Iris pigment epithelial cell (primary cell): ENCODE data around the gene LTF.
"Not testable (repeated sequence)": the region's sequence is repeated elsewhere in the genome, so short reads cannot be mapped to it uniquely, and the experiment has no call there.

Experiments
- DNase-seq: peaks from one replicate; pipeline ENCODE4 v3.0.0-alpha.2; 2011; ENCODE audit warnings: low read depth

Gene LTF

DNA sequence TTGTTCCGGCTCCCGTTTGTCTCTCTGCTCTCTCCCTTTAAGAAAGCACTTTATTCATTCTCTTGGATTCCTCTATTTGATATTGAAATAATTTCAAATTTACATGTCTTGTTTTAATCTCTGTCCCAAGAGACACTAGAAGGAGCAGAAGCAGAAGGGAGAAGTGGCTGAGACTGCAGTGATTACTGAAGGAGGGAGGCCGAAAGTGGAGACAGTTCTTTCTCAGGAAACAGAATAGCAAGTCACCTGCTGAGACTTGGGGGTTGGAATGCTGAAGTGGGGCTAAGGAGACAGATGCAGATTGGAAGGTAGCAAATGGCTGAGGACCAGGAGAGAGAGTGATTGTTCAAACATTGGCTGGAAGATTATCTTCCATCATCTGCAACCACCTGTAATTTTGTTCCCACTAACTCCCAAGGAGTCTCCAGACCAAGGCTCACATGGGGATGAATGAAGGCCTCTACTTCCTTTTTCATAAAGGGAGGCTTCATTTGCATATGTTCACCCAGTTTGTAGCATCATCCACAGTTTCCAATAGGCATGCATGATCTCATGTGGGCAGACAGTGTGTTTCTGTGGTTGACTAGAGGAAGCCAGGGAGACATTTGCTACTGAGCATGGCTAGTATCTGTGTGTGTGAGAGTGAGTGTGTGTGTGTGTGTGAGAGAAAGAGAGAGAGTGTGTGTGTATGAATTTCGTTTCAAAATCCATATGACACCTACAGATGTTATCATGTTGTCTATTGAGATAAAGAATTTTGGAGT is 24.0 kb downstream of the LTF start:
- DNase-seq: no peak

DNA sequence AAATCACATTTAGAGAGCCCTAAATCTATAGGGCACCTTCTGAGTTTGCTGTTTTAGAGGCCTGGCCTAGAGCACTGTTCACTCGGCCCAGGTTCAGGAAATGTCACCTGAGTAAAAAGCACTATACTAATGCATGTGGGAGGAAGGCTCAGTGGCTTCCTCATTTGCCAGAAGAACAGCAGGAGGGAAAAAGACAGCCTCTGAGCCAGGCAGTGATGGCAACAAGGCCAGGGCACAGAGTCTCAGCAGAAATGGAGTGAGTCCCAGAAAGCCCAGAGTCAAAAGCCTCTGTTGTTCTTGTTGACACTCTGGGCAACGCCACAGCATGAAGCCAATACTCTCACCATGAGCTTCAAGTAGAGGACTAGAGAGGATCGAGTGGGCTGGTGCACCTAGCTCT is 25.9 kb downstream of the LTF start:
- no peak for DNase-seq

DNA sequence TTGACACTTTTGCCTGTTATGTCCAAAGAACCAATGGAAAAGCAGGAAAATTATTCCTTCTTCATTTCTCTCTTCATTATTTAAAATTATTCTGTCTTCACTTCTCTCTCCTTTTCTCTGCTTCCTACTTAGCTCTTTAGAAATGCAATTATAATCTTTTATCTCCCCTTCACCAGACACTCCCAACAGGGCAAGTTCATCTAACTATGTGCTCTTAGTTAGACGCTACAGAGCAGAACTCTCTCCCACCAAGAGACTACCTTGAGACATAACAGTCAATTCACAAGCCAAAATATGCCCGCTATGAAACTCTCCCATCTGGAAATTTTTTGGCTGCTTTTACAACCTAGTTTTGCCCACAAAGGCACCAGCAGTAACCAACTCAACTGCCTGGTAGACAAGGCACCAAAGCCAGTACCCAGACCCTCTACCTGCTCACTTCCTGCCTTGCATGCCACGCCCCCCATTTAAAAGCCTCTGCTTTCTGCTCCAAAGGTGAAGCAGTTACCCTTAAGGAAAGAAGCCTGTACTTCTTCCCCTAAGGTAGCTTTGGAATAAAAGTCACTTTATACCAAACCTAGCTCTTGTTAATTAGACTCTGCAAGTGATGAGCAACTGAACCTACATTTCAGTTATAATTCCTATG is 29.5 kb downstream of the LTF start:
- DNase-seq: no peak

- no peak for DNase-seq
Measured at GRCh38 chr3:46433841-46434240, 30.9 kb downstream of the LTF start.

GRCh38 chr3:46433118-46433517 is 31.6 kb downstream of the LTF start:
- not testable (repeated sequence) for DNase-seq

- DNase-seq: not testable (repeated sequence)
Measured at GRCh38 chr3:46431905-46432304, 32.8 kb downstream of the LTF start.

GRCh38 chr3:46430879-46431278 is 33.8 kb downstream of the LTF start:
- DNase-seq: not testable (repeated sequence)

DNA sequence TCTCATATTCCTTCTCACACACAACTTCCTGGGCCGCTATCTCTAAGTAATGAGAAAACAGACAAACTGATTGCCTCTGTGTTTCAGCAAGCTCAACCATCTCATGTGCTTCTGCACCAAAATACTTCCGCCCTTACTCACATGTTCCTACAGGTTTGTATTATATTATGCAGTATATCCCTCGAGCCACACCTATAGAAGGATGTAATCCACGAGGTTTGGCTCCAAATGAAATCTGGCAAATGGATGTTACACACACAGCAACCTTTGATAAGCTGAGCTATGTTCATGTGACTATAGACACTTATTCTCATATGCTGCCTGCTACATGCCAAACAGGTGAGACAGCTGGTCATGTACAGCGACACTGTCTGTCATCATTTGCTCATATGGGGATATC is 35.0 kb downstream of the LTF start:
- no peak for DNase-seq

- no peak for DNase-seq
Measured at GRCh38 chr3:46429250-46429649, 35.5 kb downstream of the LTF start.

DNA sequence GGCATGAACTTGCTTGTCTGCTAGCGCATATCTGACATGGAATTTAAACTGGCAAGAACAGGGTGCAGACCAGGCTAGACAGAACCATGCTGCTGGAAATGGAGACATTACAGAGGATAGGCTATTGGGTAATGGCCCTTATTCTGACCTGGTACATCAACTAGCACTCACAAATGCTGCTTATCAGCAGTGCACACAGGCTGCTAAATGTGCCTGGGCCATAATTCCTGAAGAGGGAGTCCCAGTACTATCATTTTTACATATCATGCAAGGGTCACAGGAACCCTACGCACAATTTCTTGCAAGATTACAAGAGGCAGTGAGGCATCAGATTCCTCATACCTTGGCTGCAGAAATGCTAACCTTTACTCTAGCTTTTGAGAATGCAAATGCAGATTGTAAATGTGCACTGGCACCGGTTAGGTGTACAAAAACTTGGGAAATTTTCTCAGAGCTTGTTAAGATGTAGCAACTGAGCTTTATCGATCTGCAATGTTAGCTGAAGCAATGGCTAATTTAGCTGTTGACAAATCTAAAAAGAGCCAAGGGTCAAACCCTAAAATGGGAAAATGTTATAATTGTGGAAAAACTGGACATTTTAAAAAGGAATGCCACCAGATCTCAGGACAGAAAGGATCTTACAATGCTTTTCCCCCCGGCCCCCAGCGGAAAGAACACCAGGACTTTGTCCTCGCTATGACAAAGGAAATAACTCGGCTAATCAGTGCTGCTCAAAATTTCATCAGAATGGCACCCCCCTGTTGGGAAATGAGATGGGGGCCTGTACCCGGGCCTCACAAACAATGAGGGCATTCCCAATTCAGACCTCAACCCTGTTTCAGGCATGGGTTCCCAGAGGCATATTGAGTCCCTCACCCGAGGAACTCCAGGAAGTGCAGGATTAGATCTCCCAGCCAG is 36.5 kb downstream of the LTF start:
- no peak for DNase-seq

GRCh38 chr3:46427404-46427803 is 37.3 kb downstream of the LTF start:
- DNase-seq: not testable (repeated sequence)

DNA sequence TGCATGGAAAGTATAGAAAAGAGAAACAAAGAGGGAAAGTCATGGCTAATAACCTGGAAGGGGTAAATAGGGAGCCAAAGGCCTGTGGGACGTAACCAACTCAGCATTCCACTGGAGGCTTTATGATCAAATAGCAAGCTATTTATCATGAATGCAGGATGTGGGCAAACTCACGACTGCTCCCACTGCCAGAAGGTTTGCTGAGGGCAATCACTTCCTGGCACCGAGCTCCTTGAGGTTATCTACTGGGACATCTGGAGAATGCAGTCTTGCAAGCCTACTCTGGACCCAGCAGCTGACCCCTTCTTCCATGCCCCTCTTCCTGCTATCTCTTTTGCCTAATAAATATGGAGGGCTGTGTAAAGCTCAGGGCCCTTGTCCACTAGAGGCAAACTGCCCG is 38.2 kb downstream of the LTF start:
- not testable (repeated sequence) for DNase-seq

DNA sequence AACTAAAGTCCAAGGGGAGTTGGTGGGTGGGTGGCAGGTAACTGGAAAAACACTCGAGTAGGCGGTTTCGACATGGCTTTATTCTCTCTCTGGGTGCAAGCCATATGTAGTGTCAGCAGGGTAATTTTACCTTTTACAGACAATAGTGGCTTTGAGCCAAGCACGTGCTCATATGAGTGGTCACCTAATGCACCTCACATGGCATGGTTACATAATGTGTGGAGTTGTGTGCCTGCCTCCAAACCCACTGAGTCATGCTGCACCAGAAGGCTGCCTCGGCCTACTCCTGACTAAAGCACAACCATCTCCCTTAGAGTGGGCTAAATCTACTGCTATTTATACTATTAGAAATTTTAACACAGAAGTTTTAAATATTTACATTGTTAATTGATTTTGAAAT is 41.1 kb downstream of the LTF start:
- DNase-seq: peak; percentile 57

- peak; percentile 11 for DNase-seq
Measured at GRCh38 chr3:46422617-46423016, 42.1 kb downstream of the LTF start.

GRCh38 chr3:46420931-46421330 is 43.8 kb downstream of the LTF start:
- no peak for DNase-seq

DNA sequence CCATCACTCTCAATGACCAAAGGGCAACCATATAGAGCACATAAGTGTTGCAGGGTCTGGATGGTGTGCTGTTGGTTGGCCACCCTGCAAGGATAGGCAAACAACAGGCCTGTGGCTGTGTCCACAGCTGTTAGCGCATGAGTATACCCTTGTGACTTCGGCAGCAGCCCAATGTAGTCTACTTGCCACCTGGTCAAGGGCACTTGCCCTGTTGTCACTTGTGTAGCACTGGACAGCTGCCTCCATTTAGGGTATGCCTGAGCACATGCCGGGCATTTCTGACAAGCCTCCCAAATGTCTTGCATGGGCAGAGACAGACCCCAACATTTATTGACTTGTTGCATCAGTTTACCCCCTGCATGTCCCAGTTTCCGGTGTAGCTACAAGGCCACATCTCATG is 44.9 kb downstream of the LTF start:
- no peak for DNase-seq

DNA sequence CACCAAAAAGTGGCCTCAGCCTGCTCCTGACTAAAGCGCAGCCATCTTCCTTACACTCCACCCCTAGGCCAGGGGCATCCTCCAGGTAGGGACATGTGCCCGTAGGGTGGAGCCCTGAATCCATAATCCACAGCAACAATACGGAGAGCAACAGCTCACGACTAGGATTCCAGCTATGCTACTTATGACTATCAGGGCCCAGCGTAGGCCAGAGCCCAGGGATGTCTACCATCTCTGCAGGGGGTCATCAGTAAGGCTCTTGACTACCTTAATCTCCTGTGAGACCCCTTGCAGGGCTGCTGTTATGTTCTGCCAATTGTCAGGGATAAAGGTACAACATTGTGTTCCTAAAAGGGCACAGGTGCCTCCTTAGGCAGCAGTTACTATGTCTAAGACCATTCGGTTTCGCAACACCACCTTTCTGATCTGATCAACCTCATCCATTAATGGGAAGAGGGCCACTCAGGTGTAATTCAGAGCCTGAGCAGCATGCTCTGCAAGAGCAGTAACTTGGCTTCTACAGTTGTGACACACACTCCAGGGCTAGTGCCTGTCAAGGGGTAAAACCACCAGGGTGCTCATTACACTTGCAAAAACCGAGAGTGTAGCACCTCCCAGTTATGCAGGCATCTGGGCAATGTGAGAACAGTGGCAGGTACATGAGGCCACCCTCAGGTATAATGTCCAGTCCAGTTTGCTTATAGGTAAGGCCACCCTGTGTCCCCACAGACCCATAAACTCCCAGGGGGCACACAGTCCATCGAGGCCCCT is 46.7 kb downstream of the LTF start:
- no peak for DNase-seq

- DNase-seq: no peak
Measured at GRCh38 chr3:46416811-46417510, 47.7 kb downstream of the LTF start.

DNA sequence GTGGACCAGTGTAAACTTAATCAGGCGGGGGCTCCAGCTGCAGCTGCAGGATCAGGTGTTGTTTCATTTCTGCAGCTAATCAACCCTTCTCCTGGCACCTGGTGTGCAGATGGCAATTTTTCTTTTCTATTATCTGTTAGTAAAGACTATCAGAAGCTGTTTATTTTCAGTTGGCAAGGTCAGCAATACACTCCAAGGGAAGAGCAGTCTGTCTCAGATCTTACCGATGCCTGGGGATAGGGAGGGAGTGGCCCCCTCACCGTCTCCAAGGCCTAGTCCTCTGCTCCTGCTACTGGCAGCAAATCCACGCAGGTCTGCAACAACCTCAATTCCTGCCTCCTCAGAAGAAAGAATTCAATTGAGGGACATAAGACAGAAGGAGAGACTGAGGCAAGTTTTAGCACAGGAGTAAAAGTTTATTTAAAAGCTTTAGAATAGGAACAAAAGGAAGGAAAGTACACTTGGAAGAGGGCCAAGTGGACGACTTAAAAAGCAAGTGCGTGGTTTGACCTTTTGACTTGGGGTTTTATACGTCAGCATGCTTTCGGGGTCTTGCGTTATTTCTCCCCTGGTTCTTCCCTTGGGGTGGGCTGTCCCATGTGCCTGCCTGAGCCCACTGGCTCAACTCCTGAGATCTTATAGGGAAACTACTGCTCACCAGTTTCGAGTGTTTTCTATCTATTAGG is 48.4 kb downstream of the LTF start:
- DNase-seq: peak; percentile 40

DNA sequence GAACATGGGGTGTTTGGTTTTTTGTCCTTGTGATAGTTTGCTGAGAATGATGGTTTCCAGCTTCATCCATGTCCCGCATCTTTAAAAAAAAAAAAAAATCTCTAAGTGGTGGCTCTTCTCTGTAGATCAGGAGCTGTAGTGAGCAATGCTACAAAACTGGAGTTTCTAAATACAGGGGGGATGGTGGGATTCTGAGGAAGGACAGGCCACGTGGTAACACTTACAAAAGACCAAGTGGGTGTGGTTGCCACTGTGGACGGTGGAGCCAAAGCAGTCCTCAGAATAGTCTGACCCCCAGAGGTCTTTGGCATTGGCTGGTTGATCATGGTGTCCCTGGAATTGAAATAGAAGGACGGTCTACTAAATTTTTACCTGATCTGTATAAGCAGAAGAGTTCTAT is 50.0 kb downstream of the LTF start:
- DNase-seq: no peak

- no peak for DNase-seq
Measured at GRCh38 chr3:46413951-46414350, 50.8 kb downstream of the LTF start.
